Measurements from ENCODE around the gene PARL.

DNA sequence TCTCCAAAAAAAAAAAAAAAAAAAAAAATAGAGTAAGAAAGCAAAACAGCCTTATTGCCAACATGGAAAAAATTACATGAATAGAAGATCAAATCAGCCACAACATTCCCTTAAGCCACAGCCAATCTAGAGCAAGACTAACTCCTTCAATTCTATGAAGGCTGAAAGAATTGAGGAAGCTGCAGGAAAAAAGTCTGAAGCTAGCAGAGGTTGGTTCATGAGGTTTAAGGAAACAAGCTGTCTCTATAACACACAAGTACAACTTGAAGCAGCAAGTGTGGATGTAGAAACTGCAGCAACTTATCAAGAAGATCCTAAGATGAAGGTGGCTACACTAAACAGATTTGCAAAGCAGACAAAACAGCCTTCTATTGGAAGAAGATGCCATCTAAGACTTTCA, 9.3 kb downstream of the PARL start:
- TF ChIP-seq, protein P1, sequence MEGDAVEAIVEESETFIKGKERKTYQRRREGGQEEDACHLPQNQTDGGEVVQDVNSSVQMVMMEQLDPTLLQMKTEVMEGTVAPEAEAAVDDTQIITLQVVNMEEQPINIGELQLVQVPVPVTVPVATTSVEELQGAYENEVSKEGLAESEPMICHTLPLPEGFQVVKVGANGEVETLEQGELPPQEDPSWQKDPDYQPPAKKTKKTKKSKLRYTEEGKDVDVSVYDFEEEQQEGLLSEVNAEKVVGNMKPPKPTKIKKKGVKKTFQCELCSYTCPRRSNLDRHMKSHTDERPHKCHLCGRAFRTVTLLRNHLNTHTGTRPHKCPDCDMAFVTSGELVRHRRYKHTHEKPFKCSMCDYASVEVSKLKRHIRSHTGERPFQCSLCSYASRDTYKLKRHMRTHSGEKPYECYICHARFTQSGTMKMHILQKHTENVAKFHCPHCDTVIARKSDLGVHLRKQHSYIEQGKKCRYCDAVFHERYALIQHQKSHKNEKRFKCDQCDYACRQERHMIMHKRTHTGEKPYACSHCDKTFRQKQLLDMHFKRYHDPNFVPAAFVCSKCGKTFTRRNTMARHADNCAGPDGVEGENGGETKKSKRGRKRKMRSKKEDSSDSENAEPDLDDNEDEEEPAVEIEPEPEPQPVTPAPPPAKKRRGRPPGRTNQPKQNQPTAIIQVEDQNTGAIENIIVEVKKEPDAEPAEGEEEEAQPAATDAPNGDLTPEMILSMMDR (IDR thresholded peaks at IDR 0.05) = no peak
- TF ChIP-seq POLR2AphosphoS5 (IDR thresholded peaks at IDR 0.05; ENCODE audit: low read depth, low read length) = no peak

All from Panc1 (cell line).